ENCODE measurements around the gene RPS27A. TPM values are rescaled to one million over a fixed set of nuclear protein-coding genes. Genes with fewer than 3 reads are reported as not detected.
"Not testable (repeated sequence)": the region's sequence is repeated elsewhere in the genome, so short reads cannot be mapped to it uniquely, and the experiment has no call there.

RPS27A gene
- total RNA-seq, 4 donors from 2014 or later, result 1,333 to 2,174 (median 1,743) TPM

DNA sequence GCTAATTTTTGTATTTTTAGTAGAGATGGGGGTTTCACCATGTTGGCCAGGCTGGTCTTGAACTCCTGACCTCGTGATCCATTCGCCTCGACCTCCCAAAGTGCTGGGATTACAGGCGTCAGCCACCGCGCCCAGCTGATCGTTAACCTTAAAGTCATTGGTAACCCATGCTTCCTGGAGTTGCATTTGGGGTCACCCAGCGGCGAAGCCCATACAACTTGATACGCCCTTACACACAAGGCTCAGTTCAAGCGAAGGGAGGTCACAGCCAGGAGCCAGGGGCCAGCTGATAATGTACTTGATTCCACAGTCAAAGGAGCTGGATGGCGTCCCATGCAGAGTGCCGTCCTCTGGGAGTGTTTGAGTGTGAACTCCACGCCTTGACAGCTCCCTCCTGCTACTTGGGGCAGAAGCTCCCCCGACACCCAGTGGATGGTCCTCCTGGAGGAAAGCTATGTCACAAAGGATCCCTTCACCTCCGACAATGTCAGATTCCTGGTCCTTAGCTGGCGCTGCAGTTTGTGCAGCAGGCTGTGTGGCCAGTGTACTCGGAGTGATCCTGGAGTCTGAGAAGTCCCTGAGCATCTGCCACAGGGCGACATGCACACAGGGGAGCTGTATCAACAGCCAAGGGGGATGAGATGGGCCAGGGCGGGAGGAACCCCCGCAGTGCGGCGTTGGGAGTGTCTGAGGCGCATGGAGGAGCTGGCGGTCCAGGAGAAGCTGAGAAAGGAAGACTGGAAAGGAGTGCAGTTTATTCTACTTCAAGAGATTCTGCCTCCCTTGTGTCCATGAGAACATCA lies 8.3 kb upstream of the RPS27A start:
- no peak for ATAC-seq (ENCODE audit: low FRiP score)
- TF ChIP-seq, protein P1, sequence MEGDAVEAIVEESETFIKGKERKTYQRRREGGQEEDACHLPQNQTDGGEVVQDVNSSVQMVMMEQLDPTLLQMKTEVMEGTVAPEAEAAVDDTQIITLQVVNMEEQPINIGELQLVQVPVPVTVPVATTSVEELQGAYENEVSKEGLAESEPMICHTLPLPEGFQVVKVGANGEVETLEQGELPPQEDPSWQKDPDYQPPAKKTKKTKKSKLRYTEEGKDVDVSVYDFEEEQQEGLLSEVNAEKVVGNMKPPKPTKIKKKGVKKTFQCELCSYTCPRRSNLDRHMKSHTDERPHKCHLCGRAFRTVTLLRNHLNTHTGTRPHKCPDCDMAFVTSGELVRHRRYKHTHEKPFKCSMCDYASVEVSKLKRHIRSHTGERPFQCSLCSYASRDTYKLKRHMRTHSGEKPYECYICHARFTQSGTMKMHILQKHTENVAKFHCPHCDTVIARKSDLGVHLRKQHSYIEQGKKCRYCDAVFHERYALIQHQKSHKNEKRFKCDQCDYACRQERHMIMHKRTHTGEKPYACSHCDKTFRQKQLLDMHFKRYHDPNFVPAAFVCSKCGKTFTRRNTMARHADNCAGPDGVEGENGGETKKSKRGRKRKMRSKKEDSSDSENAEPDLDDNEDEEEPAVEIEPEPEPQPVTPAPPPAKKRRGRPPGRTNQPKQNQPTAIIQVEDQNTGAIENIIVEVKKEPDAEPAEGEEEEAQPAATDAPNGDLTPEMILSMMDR (IDR thresholded peaks at IDR 0.05), result no peak

DNA sequence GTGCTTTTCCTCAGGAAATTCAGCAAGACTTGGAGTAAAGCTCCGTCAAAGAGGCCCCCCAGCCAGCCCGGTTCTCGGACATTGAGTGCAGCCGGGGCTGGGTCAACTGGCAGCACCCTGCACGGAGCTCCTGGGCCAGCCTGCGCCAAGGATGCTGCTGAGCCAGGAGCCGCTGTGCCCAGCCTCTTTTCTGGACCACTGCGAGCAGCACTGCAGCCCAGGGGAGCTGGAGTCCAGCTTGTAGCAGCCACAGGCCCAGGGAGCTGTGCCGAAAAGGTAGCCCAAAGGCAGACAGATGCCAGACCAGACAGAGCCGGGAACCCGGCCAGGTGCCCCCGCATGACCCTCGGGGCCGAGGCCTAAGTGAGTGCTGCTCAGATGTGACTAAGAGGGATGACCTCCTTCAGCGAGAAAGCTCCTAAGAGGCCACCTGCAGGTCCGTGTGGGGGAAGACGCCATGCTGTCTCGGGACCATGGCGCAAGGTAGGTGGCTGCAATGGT lies 7.7 kb upstream of the RPS27A start:
- ATAC-seq (ENCODE audit: low FRiP score) (no peak), DNase-seq (ENCODE audit: low spot score) (no peak)
- TF ChIP-seq, protein P1 (IDR thresholded peaks at IDR 0.05), result no peak

More for the DNA sequence above, 8.3 kb upstream of the RPS27A start:
- DNase-seq (ENCODE audit: low spot score), result no peak

DNA sequence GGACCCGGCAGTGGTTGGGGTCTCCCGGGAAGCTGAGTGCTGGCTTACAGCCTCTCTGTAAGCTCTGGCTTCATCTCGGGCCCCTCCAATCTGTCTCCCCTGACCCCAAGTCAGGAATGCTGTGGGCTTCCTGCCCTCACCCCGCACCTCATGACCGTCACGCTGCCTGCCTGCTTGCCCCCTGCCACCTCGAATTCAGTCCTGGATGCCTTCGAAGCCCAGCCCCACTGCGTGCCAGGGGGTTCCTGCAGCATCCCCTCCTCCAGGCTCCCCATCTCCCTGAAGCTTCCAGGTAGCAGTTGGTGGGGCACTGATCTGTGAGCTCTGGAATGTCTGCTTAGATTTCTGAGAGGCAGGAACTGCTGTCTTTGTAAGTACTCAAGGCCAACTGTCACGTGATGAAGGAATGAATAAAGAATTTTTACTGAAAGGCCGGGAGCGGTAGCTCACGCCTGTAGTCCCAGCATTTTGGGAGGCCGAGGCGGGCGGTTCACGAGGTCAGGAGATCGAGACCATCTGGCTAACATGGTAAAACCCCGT lies 6.9 kb upstream of the RPS27A start:
- ATAC-seq (ENCODE audit: low FRiP score), result no peak
- TF ChIP-seq, protein P1 (IDR thresholded peaks at IDR 0.05), result no peak
- DNase-seq (ENCODE audit: low spot score), result no peak

DNA sequence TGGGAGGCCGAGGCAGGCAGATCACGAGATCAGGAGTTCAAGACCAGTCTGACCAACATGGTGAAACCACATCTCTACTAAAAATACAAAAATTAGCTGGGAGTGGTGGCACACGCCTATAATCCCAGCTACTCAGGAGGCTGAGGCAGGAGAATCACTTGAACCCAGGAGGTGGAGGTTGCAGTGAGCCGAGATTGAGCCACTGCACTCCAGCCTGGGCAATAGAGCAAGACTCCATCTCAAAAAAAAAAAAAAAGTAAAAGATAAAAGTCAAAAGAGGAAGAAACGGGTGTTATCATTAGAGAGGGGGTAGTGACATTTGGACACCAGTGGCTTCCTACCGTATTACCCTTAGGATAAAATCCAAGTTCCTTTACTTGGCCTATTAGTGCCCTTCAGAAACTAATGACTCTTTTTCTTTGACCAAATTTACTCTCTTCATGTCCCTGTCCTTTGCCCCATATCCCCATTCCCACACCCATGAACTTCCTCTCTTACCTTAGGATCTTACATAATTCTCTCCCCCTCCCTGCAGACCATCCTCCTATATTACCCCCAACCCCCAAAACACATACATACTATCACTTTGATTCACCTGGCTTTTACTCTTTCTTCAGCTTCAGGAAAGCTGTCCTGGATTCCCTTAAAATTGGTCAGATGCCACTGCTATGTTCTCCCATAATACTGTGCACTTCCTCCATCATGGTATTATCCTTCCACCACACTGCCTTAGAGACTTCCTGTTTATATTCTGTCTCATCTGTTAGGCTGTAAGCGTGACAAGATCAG lies 4.9 kb upstream of the RPS27A start:
- ATAC-seq (ENCODE audit: low FRiP score); DNase-seq (ENCODE audit: low spot score): not testable (repeated sequence)

DNA sequence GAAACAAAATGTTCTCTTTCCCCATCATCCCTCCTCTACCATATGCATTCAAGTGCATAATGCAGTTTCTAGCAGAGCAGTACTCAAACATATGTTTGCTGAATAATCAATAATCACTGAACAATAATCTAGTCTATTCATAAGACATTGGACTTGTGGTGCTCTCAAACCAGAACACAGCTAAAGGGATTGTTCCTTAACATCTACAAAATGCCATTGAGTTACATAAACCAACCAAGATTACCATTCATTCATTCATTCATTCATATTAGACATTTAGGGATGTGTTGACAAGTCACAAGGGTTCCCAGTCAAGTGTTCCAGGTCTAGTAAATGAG lies 4.3 kb upstream of the RPS27A start:
- DNase-seq (ENCODE audit: low spot score), result no peak
- no peak for ATAC-seq (ENCODE audit: low FRiP score)
- TF ChIP-seq, protein P1 (IDR thresholded peaks at IDR 0.05), result no peak

DNA sequence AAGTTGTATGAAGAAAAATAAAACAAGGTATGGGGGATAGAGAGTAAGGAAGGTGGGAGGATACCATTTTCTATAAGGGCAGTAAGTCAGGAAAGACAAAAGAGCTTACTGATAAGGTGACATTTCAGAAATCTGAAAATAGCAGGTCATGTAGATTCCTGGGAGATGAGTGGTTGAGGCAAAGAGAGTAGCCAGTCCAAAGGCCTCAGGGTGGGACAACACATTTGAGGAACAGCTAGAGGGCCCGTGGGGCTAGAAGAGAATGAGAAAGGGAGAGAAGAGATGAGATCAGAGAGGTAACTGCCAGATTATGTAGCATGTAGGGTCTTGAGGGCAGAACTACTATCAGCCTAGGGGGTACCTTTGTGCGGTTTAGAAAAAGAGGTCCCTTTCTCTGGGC lies 3.3 kb upstream of the RPS27A start:
- TF ChIP-seq, protein P1 (IDR thresholded peaks at IDR 0.05), result no peak
- ATAC-seq (ENCODE audit: low FRiP score) (no peak), DNase-seq (ENCODE audit: low spot score) (no peak)

DNA sequence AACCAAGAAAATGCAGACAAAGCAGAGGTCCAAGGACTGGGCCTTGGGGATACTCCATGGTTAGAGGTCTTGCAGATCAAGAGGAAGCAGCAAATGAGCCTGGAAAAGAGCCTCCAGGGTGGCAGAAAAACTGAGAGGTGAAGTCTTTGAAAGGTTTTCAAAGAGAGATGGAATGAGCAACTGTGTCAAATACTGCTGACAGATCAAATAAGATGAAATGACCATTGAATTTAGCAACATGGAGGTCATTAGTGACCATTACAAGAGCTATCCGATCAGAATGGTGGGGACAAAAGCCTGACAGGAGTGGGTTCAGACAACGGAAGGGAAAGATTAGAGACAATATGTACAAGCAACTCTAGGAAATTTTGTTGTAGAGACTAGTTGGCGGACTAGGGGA lies 1.9 kb upstream of the RPS27A start:
- ATAC-seq (ENCODE audit: low FRiP score), result no peak
- TF ChIP-seq, protein P1 (IDR thresholded peaks at IDR 0.05), result no peak
- DNase-seq (ENCODE audit: low spot score), result no peak
